PC-9 (cell line): Measurements from ENCODE around the gene RABAC1. TPM values are rescaled to one million over a fixed set of nuclear protein-coding genes. Genes with fewer than 3 reads are reported as not detected.

Experiments used
- BruUV-seq: library from RNA; stranded (reverse); fragments of 400-500 nt; replicated peaks from 2 replicates; lab custom pipeline; 2021; lab: Mats Ljungman, UMichigan
- CTCF ChIA-PET: fragments of 300-600 bp; sonication (Branson Sonifier 250); formaldehyde crosslinking; loops from one replicate; lab custom pipeline; 2022; ENCODE audit warnings: antibody characterized with exemption; lab: Charles Lee
- POLR2A ChIA-PET: fragments of 300-600 bp; sonication (Branson Sonifier 250); formaldehyde crosslinking; loops from one replicate; lab custom pipeline; 2022; ENCODE audit warnings: antibody characterized with exemption; ENCODE audit not compliant: unreplicated experiment; lab: Charles Lee
- DNase-seq, 2 experiments: peaks; one replicate each; pipeline versions ENCODE4 v3.0.0 to v3.0.0-alpha.2; 2015 to 2022; ENCODE audit warnings: mixed read lengths in 1 of 2
- H2AFZ ChIP-seq: fragments of 200-600 bp; sonication (generic); 2 replicates; pipeline ENCODE4 v1.8.1; 2017; ENCODE audit warnings: antibody characterized with exemption
- H3F3A ChIP-seq: fragments of 200-600 bp; sonication (generic); 2 replicates; pipeline ENCODE4 v1.8.1; 2017; ENCODE audit warnings: antibody characterized with exemption, mild to moderate bottlenecking, low read depth; ENCODE audit not compliant: insufficient read depth
- H3K27ac ChIP-seq: fragments of 200-600 bp; sonication (generic); 2 replicates; pipeline ENCODE4 v1.6.1; 2016; ENCODE audit warnings: mixed run types
- H3K27me3 ChIP-seq: fragments of 200-600 bp; sonication (generic); 2 replicates; pipeline ENCODE4 v1.6.1; 2016; ENCODE audit warnings: low read depth, mixed run types; ENCODE audit not compliant: insufficient read depth
- H3K36me3 ChIP-seq: fragments of 200-600 bp; sonication (generic); 2 replicates; pipeline ENCODE4 v1.6.1; 2016; ENCODE audit warnings: low read depth, mixed run types
- H3K4me1 ChIP-seq: fragments of 200-600 bp; sonication (generic); replicated peaks from 2 replicates; pipeline ENCODE4 v1.6.1; 2016; ENCODE audit warnings: mixed run types; ENCODE audit not compliant: insufficient read depth
- H3K4me2 ChIP-seq: fragments of 200-600 bp; sonication (generic); 2 replicates; pipeline ENCODE4 v1.6.1; 2017; ENCODE audit warnings: mixed run types
- H3K4me3 ChIP-seq: fragments of 200-600 bp; sonication (generic); 2 replicates; pipeline ENCODE4 v1.6.1; 2016; ENCODE audit warnings: mixed run types
- H3K79me2 ChIP-seq: fragments of 200-600 bp; sonication (generic); 2 replicates; pipeline ENCODE4 v1.6.1; 2017; ENCODE audit warnings: low read depth, mixed run types
- H3K9me2 ChIP-seq: fragments of 200-600 bp; sonication (generic); 2 replicates; pipeline ENCODE4 v1.8.1; 2017; ENCODE audit warnings: mild to moderate bottlenecking; ENCODE audit not compliant: insufficient read depth
- H3K9me3 ChIP-seq: fragments of 200-600 bp; sonication (generic); 2 replicates; pipeline ENCODE4 v1.8.1; 2016; ENCODE audit warnings: low read depth; ENCODE audit not compliant: insufficient read depth
- H4K20me1 ChIP-seq: fragments of 200-600 bp; sonication (generic); 2 replicates; pipeline ENCODE4 v1.8.1; 2017; ENCODE audit not compliant: insufficient read depth
- CTCF ChIP-seq: fragments of 200-600 bp; sonication (generic); conservative IDR thresholded peaks from 2 replicates; pipeline ENCODE4 v1.6.1; 2017; ENCODE audit warnings: mixed run types, antibody characterized with exemption, mild to moderate bottlenecking, moderate library complexity
- EZH2 ChIP-seq: fragments of 200-600 bp; sonication (generic); IDR thresholded peaks from 2 replicates; pipeline ENCODE4 v1.8.0; 2017; ENCODE audit warnings: antibody characterized with exemption, low read depth
- intact Hi-C: fragments of 100-400 bp; cut with micrococcal nuclease; formaldehyde crosslinking; loops from one replicate; pipeline ENCODE4 v1.10.0; 2022; ENCODE audit not compliant: unreplicated experiment
- total RNA-seq: library from RNA; stranded (reverse); gene quantifications from 2 replicates; pipeline ENCODE4 v1.2.3, GENCODE V29; 2021

RABAC1 gene
- total RNA-seq, 1 experiment from 2014 or later, result 110 TPM

GRCh38 chr19:41968751-41969595, 9.9 kb upstream of the RABAC1 start:
- no peaks in the 10 kb centered on the region for H3K9me2 ChIP-seq
- CTCF ChIA-PET, result no interaction called here
- H2AFZ ChIP-seq, result no peak overlapping the region
- no peak for DNase-seq
- H3F3A ChIP-seq, result no peaks in the 10 kb centered on the region
- no peaks in the 10 kb centered on the region for H3K79me2 ChIP-seq
- no peaks in the 10 kb centered on the region for H3K9me3 ChIP-seq
- H3K36me3 ChIP-seq, result no peaks in the 10 kb centered on the region
- intact Hi-C loops, result no loop called here
- POLR2A ChIA-PET, result no interaction called here
- no peaks in the 10 kb centered on the region for H3K4me1 ChIP-seq
- H3K4me3 ChIP-seq, result no peak overlapping the region
- no peaks in the 10 kb centered on the region for H4K20me1 ChIP-seq
- no peak overlapping the region for H3K4me2 ChIP-seq
- BruUV-seq, result no TSS peak
- peaks cover 72% of the 10 kb centered on the region for H3K27me3 ChIP-seq
- no peak for TF ChIP-seq CTCF
- TF ChIP-seq EZH2, result no peak
- no peak overlapping the region for H3K27ac ChIP-seq

GRCh38 chr19:41967054-41967783, 8.1 kb upstream of the RABAC1 start:
- Histone ChIP-seq H3K79me2 (no peaks in the 10 kb centered on the region), H3F3A (no peaks in the 10 kb centered on the region), H3K4me3 (no peak overlapping the region), H4K20me1 (no peaks in the 10 kb centered on the region), H3K27ac (no peak overlapping the region), H3K4me2 (no peak overlapping the region), H2AFZ (no peak overlapping the region), H3K36me3 (no peaks in the 10 kb centered on the region), H3K9me2 (no peaks in the 10 kb centered on the region), H3K9me3 (no peaks in the 10 kb centered on the region), H3K4me1 (no peaks in the 10 kb centered on the region), H3K27me3 (peaks cover 57% of the 10 kb centered on the region)
- DNase-seq, result no peak
- intact Hi-C loops, result no loop called here
- no peak for TF ChIP-seq EZH2
- TF ChIP-seq CTCF, result no peak
- BruUV-seq, result no TSS peak
- ChIA-PET POLR2A (no interaction called here), CTCF (no interaction called here)

GRCh38 chr19:41965106-41965505, 6.0 kb upstream of the RABAC1 start:
- Histone ChIP-seq H3K27ac (no peak overlapping the region), H3K27me3 (peaks cover 41% of the 10 kb centered on the region), H2AFZ (no peak overlapping the region), H3K4me3 (no peak overlapping the region), H3K9me2 (no peaks in the 10 kb centered on the region), H3K4me1 (no peaks in the 10 kb centered on the region), H3K79me2 (no peaks in the 10 kb centered on the region), H3F3A (peaks cover 5% of the 10 kb centered on the region; the same call in 1 of the 2 replicates), H3K9me3 (no peaks in the 10 kb centered on the region), H4K20me1 (no peaks in the 10 kb centered on the region), H3K36me3 (no peaks in the 10 kb centered on the region), H3K4me2 (no peak overlapping the region)
- ChIA-PET CTCF (interaction anchor here (0.6 kb wide), 1 partner anchor 43 kb away, joined by 3 read pairs; no protein-coding TSS in a partner anchor), POLR2A (interaction anchor here (0.8 kb wide), 1 partner anchor 46 kb away, joined by 11 read pairs; no protein-coding TSS in a partner anchor)
- intact Hi-C loops, result no loop called here
- no TSS peak for BruUV-seq
- DNase-seq, result no peak
- TF ChIP-seq CTCF (no peak), EZH2 (no peak)
